GM23338 (cell line): ENCODE data around the gene TCF12. TPM values are rescaled to one million over a fixed set of nuclear protein-coding genes. Genes with fewer than 3 reads are reported as not detected.
"Not testable (repeated sequence)": the region's sequence is repeated elsewhere in the genome, so short reads cannot be mapped to it uniquely, and the experiment has no call there.

ENCODE experiments used
- ATAC-seq: fragments of 200-7000 bp; cut with Tn5 transposase; 3 replicates; pipeline ENCODE4 v1.9.1; 2020
- DNase-seq: peaks from one replicate; pipeline ENCODE4 v3.0.0-alpha.2; 2015; ENCODE audit warnings: low spot score
- H2AFZ ChIP-seq: fragments of 200-600 bp; sonication (generic); 2 replicates; pipeline ENCODE4 v1.8.0; 2016; ENCODE audit warnings: antibody characterized with exemption, mild to moderate bottlenecking, moderate library complexity
- H3F3A ChIP-seq: fragments of 200-600 bp; sonication (generic); replicated peaks from 2 replicates; pipeline ENCODE4 v1.8.0; 2017; ENCODE audit warnings: antibody characterized with exemption, mixed run types, low read depth
- H3K27ac ChIP-seq: fragments of 200-600 bp; sonication (generic); 2 replicates; pipeline ENCODE4 v1.6.1; 2016; ENCODE audit warnings: low read depth
- H3K27me3 ChIP-seq: fragments of 200-600 bp; sonication (generic); 2 replicates; pipeline ENCODE4 v1.8.0; 2016; ENCODE audit warnings: mild to moderate bottlenecking, mixed run types, moderate library complexity; ENCODE audit not compliant: insufficient read depth
- H3K36me3 ChIP-seq: fragments of 200-600 bp; sonication (generic); 2 replicates; pipeline ENCODE4 v1.8.0; 2016; ENCODE audit warnings: mild to moderate bottlenecking; ENCODE audit not compliant: insufficient read depth
- H3K4me1 ChIP-seq: fragments of 200-600 bp; sonication (generic); 2 replicates; pipeline ENCODE4 v1.8.0; 2016; ENCODE audit warnings: mild to moderate bottlenecking, moderate library complexity; ENCODE audit not compliant: insufficient read depth
- H3K4me2 ChIP-seq: fragments of 200-600 bp; sonication (generic); 2 replicates; pipeline ENCODE4 v1.7.1; 2017; ENCODE audit warnings: mixed run types
- H3K4me3 ChIP-seq: fragments of 200-600 bp; sonication (generic); 2 replicates; pipeline ENCODE4 v1.6.1; 2016; ENCODE audit warnings: mixed run types
- H3K79me2 ChIP-seq: fragments of 200-600 bp; sonication (generic); replicated peaks from 2 replicates; pipeline ENCODE4 v1.8.0; 2017; ENCODE audit warnings: mild to moderate bottlenecking; ENCODE audit not compliant: insufficient read depth
- H3K9me2 ChIP-seq: fragments of 200-600 bp; sonication (generic); 2 replicates; pipeline ENCODE4 v1.8.0; 2017; ENCODE audit not compliant: insufficient read depth
- H4K20me1 ChIP-seq: fragments of 200-600 bp; sonication (generic); replicated peaks from 2 replicates; pipeline ENCODE4 v1.8.0; 2017; ENCODE audit warnings: mild to moderate bottlenecking; ENCODE audit not compliant: insufficient read depth
- H3K27ac Mint-ChIP-seq: 2 replicates; pipeline ENCODE4 v1.8.0; 2020; ENCODE audit warnings: inconsistent platforms, mild to moderate bottlenecking, moderate library complexity, mixed read lengths
- H3K27me3 Mint-ChIP-seq: 3 replicates; pipeline ENCODE4 v1.8.0; 2022; ENCODE audit warnings: low read depth, mild to moderate bottlenecking, moderate library complexity, mixed read lengths, inconsistent platforms; ENCODE audit not compliant: insufficient read depth, poor library complexity
- H3K36me3 Mint-ChIP-seq: 3 replicates; pipeline ENCODE4 v1.8.0; 2021; ENCODE audit warnings: low read depth, mild to moderate bottlenecking, inconsistent platforms, moderate library complexity, mixed read lengths
- H3K4me1 Mint-ChIP-seq: 3 replicates; pipeline ENCODE4 v1.8.0; 2020; ENCODE audit warnings: mild to moderate bottlenecking, inconsistent platforms, mixed read lengths
- H3K4me3 Mint-ChIP-seq: 3 replicates; pipeline ENCODE4 v1.8.0; 2021; ENCODE audit warnings: moderate library complexity, mild to moderate bottlenecking, inconsistent platforms, mixed read lengths
- H3K9me3 Mint-ChIP-seq: 3 replicates; pipeline ENCODE4 v1.8.0; 2020; ENCODE audit warnings: moderate library complexity, mild to moderate bottlenecking, inconsistent platforms, mixed read lengths
- CREB1 ChIP-seq: fragments of 250-450 bp; sonication (Bioruptor Pico); IDR thresholded peaks from 2 replicates; pipeline ENCODE4 v1.5.0; 2020; ENCODE audit warnings: low read depth, mild to moderate bottlenecking, moderate library complexity
- ETS1 ChIP-seq: IDR thresholded peaks from 2 replicates; pipeline ENCODE4 v1.6.1; 2016; ENCODE audit warnings: antibody characterized with exemption
- EZH2 ChIP-seq: fragments of 200-600 bp; sonication (generic); IDR thresholded peaks from one replicate; pipeline ENCODE4 v1.8.0; 2017; ENCODE audit warnings: antibody characterized with exemption, mild to moderate bottlenecking, low read depth; ENCODE audit not compliant: unreplicated experiment
- EZH2phosphoT487 ChIP-seq: fragments of 200-600 bp; sonication (generic); IDR thresholded peaks from one replicate; pipeline ENCODE4 v1.8.1; 2018; ENCODE audit warnings: antibody characterized with exemption; ENCODE audit not compliant: unreplicated experiment
- JUNB ChIP-seq: IDR thresholded peaks from one replicate; pipeline ENCODE4 v1.6.1; 2016; ENCODE audit warnings: antibody characterized with exemption; ENCODE audit not compliant: unreplicated experiment
- ZNF114 ChIP-seq: fragments of 250-450 bp; sonication (Bioruptor Pico); IDR thresholded peaks from 2 replicates; pipeline ENCODE4 v1.5.0; 2020; ENCODE audit warnings: mild to moderate bottlenecking, moderate library complexity
- ZNF331 ChIP-seq: fragments of 250-450 bp; sonication (Bioruptor Pico); IDR thresholded peaks from 2 replicates; pipeline ENCODE4 v1.5.0; 2020; ENCODE audit warnings: low read depth, mild to moderate bottlenecking, moderate library complexity
- ZNF462 ChIP-seq: fragments of 250-450 bp; sonication (Bioruptor Pico); IDR thresholded peaks from 2 replicates; pipeline ENCODE4 v1.5.0; 2020; ENCODE audit warnings: mild to moderate bottlenecking, moderate library complexity
- polyA plus RNA-seq: library from polyadenylated mRNA; unstranded; fragments of >200 nt; fragmentation: Nextera tagmentation; extraction: Ambion mirVana; gene quantifications from 2 replicates; pipeline ENCODE4 v1.2.1, GENCODE V29; 2016
- total RNA-seq: library from RNA; depleted of rRNA; stranded (reverse); fragments of >200 nt; shearing (Covaris generic); gene quantifications from 2 replicates; pipeline ENCODE4 v1.2.3, GENCODE V29; 2014

Gene TCF12
- total and polyA plus RNA-seq, 2 experiments from 2014 or later, result 27.6 to 104 TPM

- peaks cover 7% of the 10 kb centered on the region for H3K9me3 Mint-ChIP-seq
- Histone ChIP-seq H3K4me3 (no peak overlapping the region), H3F3A (no peaks in the 10 kb centered on the region), H3K36me3 (no peaks in the 10 kb centered on the region), H3K4me1 (peaks cover 18% of the 10 kb centered on the region), H3K79me2 (peaks cover 100% of the 10 kb centered on the region), H3K27me3 (no peaks in the 10 kb centered on the region), H3K27ac (no peak overlapping the region), H4K20me1 (0 out of 2 replicates have a peak, but pooled peaks cover 2% of the 10 kb centered on the region), H3K9me2 (no peaks in the 10 kb centered on the region), H3K4me2 (no peak overlapping the region), H2AFZ (no peak overlapping the region)
- peaks cover 27% of the 10 kb centered on the region for H3K36me3 Mint-ChIP-seq
- no peaks in the 10 kb centered on the region for H3K27me3 Mint-ChIP-seq
- DNase-seq (no peak), ATAC-seq (no peak)
- TF ChIP-seq ZNF114 (CRISPR knock-in tag) (no peak), JUNB (no peak), ZNF331 (CRISPR knock-in tag) (no peak)
- peaks cover 22% of the 10 kb centered on the region for H3K4me1 Mint-ChIP-seq
- H3K4me3 Mint-ChIP-seq, result no peak overlapping the region
- no peak overlapping the region for H3K27ac Mint-ChIP-seq
Observed at GRCh38 chr15:56953790-56954189, 35.3 kb downstream of the TCF12 start.

GRCh38 chr15:56955011-56955410 lies 36.6 kb downstream of the TCF12 start:
- H3K4me3 ChIP-seq, H2AFZ ChIP-seq, H3K27me3 ChIP-seq, H3F3A ChIP-seq, H3K27ac Mint-ChIP-seq, ATAC-seq, H3K9me2 ChIP-seq, H4K20me1 ChIP-seq, H3K27me3 Mint-ChIP-seq, DNase-seq, H3K36me3 ChIP-seq, H3K4me2 ChIP-seq, H3K9me3 Mint-ChIP-seq, H3K27ac ChIP-seq, H3K4me3 Mint-ChIP-seq: not testable (repeated sequence)
- Mint-ChIP-seq H3K4me1 (peaks cover 26% of the 10 kb centered on the region), H3K36me3 (peaks cover 27% of the 10 kb centered on the region)
- peaks cover 100% of the 10 kb centered on the region for H3K79me2 ChIP-seq
- peaks cover 24% of the 10 kb centered on the region for H3K4me1 ChIP-seq

- Histone ChIP-seq H2AFZ (no peak overlapping the region), H3K4me1 (peaks cover 24% of the 10 kb centered on the region), H3F3A (no peaks in the 10 kb centered on the region), H3K36me3 (no peaks in the 10 kb centered on the region), H3K9me2 (no peaks in the 10 kb centered on the region), H3K27ac (no peak overlapping the region), H3K27me3 (no peaks in the 10 kb centered on the region), H3K4me3 (no peak overlapping the region), H4K20me1 (no peaks in the 10 kb centered on the region), H3K79me2 (peaks cover 100% of the 10 kb centered on the region), H3K4me2 (no peak overlapping the region)
- Mint-ChIP-seq H3K9me3 (peaks cover 7% of the 10 kb centered on the region), H3K36me3 (peaks cover 23% of the 10 kb centered on the region), H3K4me1 (peaks cover 27% of the 10 kb centered on the region), H3K27me3 (no peaks in the 10 kb centered on the region), H3K4me3 (no peak overlapping the region), H3K27ac (no peak overlapping the region)
- DNase-seq, result no peak
- no peak for ATAC-seq
- no peak for TF ChIP-seq CREB1 (CRISPR knock-in tag)
- no peak for TF ChIP-seq EZH2phosphoT487
- TF ChIP-seq ZNF114 (CRISPR knock-in tag), result no peak
- no peak for TF ChIP-seq JUNB
- no peak for TF ChIP-seq ZNF462 (CRISPR knock-in tag)
- no peak for TF ChIP-seq EZH2
- TF ChIP-seq ETS1, result no peak
Observed at GRCh38 chr15:56956538-56956937, 38.1 kb downstream of the TCF12 start.
